Brain microvascular endothelial cell (primary cell): Measurements from ENCODE around the gene TNXB.
A peak's percentile ranks its signal among the peaks of the same experiment; 100 is the strongest.

Source experiments
- DNase-seq: peaks from one replicate; pipeline ENCODE4 v3.0.0-alpha.2; 2020
- H3K27ac ChIP-seq: fragments of 250-450 bp; sonication (Bioruptor Pico); 2 replicates; pipeline ENCODE4 v1.5.1; 2020; ENCODE audit warnings: mild to moderate bottlenecking, moderate library complexity
- H3K27me3 ChIP-seq: fragments of 250-450 bp; sonication (Bioruptor Pico); replicated peaks from 2 replicates; pipeline ENCODE4 v1.5.1; 2020; ENCODE audit warnings: mild to moderate bottlenecking
- H3K36me3 ChIP-seq: fragments of 250-450 bp; sonication (Bioruptor Pico); replicated peaks from 2 replicates; pipeline ENCODE4 v1.5.1; 2020; ENCODE audit warnings: mild to moderate bottlenecking
- H3K4me3 ChIP-seq: 2 replicates; pipeline ENCODE4 v1.5.1; 2011; ENCODE audit warnings: low read depth, mild to moderate bottlenecking, control low read depth, low read length, moderate library complexity
- CTCF ChIP-seq: IDR thresholded peaks from 2 replicates; pipeline ENCODE4 v1.5.1; 2011; ENCODE audit warnings: low read depth, mild to moderate bottlenecking, moderate library complexity, low read length, control low read depth, inconsistent platforms; ENCODE audit errors: missing control alignments
- in situ Hi-C: cut with HindIII; loops from 2 replicates; pipeline ENCODE4 v1.10.0; 2017; ENCODE audit warnings: low sequenced_read_pairs, low pct_ligation_motif_present

TNXB gene

DNA sequence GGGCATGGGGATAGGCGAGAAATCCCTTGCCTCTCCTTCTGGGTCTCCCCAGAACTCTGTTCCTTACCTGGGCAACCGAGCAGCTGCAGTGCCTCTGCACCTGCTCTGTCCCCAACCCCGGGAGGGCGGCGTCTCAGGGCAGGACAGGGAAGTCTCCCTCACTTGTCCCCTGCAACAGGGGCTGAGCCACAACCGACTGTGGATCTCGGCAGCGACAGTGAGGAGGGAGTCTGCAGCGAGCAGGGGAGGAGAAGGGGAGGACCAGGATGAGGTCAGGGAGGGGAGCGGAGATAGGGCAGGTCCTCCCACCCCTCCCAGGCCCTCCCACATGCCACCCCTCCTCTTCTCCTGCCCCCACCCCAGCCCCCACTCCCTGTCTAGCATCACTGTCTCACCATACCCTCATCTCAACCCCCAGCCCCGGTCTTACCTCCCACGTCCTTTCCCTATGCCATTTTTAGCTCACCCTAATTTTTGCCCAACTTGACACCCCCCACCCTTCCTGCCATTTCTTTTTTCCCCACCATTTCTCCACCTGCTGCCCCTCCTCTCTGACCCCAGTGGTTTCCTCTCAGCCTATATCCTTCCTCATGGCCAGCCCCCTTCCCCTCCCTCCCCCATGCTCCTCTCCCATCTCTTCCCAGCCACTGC lies at the start of gene TNXB:
TNXB (minus strand) TSS at position 225 of the 651 bp plus-strand sequence. CDS start 11,140 bp downstream, outside the sequence.
- in situ Hi-C loops: no loop called here
- H3K4me3 ChIP-seq: no peak within 1 kb of the TSS

DNA sequence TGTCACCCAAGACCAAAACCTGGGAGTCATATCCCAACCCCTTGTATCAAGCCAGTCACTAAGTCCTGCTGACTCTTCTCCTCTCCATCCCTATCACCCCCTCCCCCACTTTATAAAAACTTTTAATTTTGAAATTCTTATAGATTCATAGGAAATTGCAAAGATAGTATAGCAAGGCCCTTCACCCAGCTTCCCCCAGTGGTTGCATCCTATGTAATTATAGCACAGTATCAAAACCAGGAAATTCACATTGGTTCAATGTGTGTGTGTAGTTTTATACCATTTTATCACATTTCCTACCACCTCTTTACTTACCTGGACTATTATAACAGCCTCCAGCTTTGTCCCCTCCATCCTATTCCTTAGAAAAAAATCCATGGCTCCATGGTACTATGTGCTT lies 48.9 kb upstream of the TNXB start:
- no peaks in the 10 kb centered on the region for H3K27me3 ChIP-seq
- DNase-seq: no peak
- no peak for TF ChIP-seq CTCF
- H3K27ac ChIP-seq: no peak overlapping the region
- in situ Hi-C loops: no loop called here
- H3K4me3 ChIP-seq: no peak overlapping the region
- H3K36me3 ChIP-seq: peaks cover 12% of the 10 kb centered on the region

More for the DNA sequence above, at the start of gene TNXB:
- Histone ChIP-seq H3K27me3 (peaks cover 10% of the 10 kb centered on the region), H3K36me3 (no peaks in the 10 kb centered on the region), H3K27ac (no peak within 1 kb of the TSS)
- no peak for TF ChIP-seq CTCF
- no peak for DNase-seq

GRCh38 chr6:32156891-32157290 lies 47.8 kb upstream of the TNXB start:
- peaks cover 9% of the 10 kb centered on the region for H3K36me3 ChIP-seq
- H3K27me3 ChIP-seq: no peaks in the 10 kb centered on the region
- no peak for TF ChIP-seq CTCF
- no peak overlapping the region for H3K27ac ChIP-seq
- H3K4me3 ChIP-seq: no peak overlapping the region
- in situ Hi-C loops: no loop called here
- no peak for DNase-seq

GRCh38 chr6:32154514-32155161 lies 45.5 kb upstream of the TNXB start:
- peak; percentile 75 for TF ChIP-seq CTCF
- Histone ChIP-seq H3K27ac (peak overlapping the region; percentile 80), H3K4me3 (peak overlapping the region; percentile 86), H3K36me3 (peaks cover 9% of the 10 kb centered on the region), H3K27me3 (no peaks in the 10 kb centered on the region)
- in situ Hi-C loops: no loop called here
- DNase-seq: peak; percentile 55

GRCh38 chr6:32153564-32154513 lies 44.7 kb upstream of the TNXB start, which contains the start of gene PPT2:
PPT2 (plus strand) TSS chr6:32154141; CDS start chr6:32154595, 454 bp downstream.
- peak; percentile 93 for DNase-seq
- in situ Hi-C loops: no loop called here
- peak within 1 kb of the TSS; percentile 86 for H3K4me3 ChIP-seq
- TF ChIP-seq CTCF: peak; percentile 46
- H3K27me3 ChIP-seq: no peaks in the 10 kb centered on the region
- H3K36me3 ChIP-seq: peaks cover 9% of the 10 kb centered on the region
- peak within 1 kb of the TSS; percentile 80 for H3K27ac ChIP-seq
